AG04450 (cell line): ENCODE measurements around the gene CCDC57. TPM values are rescaled to one million over a fixed set of nuclear protein-coding genes. Genes with fewer than 3 reads are reported as not detected.

Experiments
- CTCF ChIA-PET: fragments of 300-600, 350-600 bp; formaldehyde crosslinking; extraction: SDS; loops from one replicate; lab custom pipeline; 2022; ENCODE audit warnings: antibody characterized with exemption, inconsistent platforms; lab: Charles Lee
- POLR2A ChIA-PET: fragments of 350-600 bp; formaldehyde crosslinking; extraction: SDS; loops from one replicate; lab custom pipeline; 2021; ENCODE audit warnings: antibody characterized with exemption, inconsistent platforms; lab: Yijun Ruan, JAX
- DNase-seq: peaks from one replicate; pipeline ENCODE4 v3.0.0-alpha.2; 2011; ENCODE audit warnings: low read depth, low spot score
- H3K27ac ChIP-seq: one replicate; pipeline ENCODE4 v1.5.1; 2012; ENCODE audit warnings: low read depth, low read length, control low read depth
- H3K27me3 ChIP-seq: one replicate; pipeline ENCODE4 v1.6.0; 2012; ENCODE audit warnings: low read length; ENCODE audit not compliant: control insufficient read depth, insufficient read depth
- H3K4me3 ChIP-seq: 2 replicates; pipeline ENCODE4 v1.5.1; 2011; ENCODE audit warnings: mild to moderate bottlenecking, low read depth, low read length, control low read depth
- H3K9me3 ChIP-seq: 2 replicates; pipeline ENCODE4 v1.5.1; 2012; ENCODE audit warnings: low read length; ENCODE audit not compliant: control insufficient read depth, insufficient read depth
- polyA plus RNA-seq: library from polyadenylated mRNA; depleted of rRNA; stranded (reverse); fragments of >200 nt; gene quantifications from 2 replicates; pipeline ENCODE4 v1.2.3, GENCODE V29; 2011
- TF ChIP-seq, protein P1 (sequence below): IDR thresholded peaks from 2 replicates; pipeline ENCODE4 v1.5.1; 2011; ENCODE audit warnings: low read depth, low read length, control low read depth, inconsistent platforms

CCDC57 gene
- polyA plus RNA-seq, 1 experiment = 11.1 TPM

DNA sequence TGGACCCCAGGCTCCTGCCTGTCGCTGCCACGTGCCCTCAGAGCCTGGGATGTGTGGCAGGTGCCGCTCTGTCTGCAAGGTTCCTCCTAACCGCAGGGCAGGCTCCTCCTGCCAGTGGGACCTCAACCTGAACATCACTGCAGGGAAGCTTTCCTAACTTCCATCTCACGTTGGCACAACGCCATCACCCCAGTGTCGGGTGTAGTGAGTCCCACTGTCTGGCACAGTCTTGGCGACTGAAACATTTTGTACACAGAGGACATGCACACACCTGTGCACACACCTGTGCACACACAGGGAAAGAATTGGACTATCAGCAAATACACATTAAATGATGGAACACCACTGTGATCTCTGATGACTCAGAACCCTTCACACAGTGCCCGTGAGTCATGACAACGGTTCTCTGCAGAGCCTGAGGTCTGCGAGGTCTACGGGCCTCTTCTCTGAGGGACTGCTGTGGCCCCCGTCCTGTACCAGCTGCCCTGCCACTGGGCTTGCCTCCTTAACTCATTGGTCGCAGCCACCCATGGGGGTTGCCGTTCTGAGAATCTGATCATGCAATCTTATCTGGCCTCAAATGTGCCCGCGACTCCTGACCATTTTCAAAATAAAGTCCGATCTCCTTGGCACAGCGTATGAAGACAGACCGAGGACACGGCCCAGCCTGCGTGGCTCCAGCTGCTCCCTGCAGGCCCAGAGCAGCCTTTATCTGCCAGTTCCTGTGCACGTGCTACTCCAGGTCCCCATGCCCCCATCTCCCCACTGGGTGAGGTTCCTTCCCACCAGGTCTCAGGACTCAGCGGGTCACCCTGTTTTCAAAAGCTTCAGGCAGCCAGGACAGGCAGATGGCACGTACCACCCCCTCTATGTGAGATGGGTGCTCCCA lies 7.6 kb downstream of the CCDC57 start:
- H3K9me3 ChIP-seq = no peaks in the 10 kb centered on the region
- no peaks in the 10 kb centered on the region for H3K27me3 ChIP-seq
- TF ChIP-seq, protein P1, sequence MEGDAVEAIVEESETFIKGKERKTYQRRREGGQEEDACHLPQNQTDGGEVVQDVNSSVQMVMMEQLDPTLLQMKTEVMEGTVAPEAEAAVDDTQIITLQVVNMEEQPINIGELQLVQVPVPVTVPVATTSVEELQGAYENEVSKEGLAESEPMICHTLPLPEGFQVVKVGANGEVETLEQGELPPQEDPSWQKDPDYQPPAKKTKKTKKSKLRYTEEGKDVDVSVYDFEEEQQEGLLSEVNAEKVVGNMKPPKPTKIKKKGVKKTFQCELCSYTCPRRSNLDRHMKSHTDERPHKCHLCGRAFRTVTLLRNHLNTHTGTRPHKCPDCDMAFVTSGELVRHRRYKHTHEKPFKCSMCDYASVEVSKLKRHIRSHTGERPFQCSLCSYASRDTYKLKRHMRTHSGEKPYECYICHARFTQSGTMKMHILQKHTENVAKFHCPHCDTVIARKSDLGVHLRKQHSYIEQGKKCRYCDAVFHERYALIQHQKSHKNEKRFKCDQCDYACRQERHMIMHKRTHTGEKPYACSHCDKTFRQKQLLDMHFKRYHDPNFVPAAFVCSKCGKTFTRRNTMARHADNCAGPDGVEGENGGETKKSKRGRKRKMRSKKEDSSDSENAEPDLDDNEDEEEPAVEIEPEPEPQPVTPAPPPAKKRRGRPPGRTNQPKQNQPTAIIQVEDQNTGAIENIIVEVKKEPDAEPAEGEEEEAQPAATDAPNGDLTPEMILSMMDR = no peak
- peak overlapping the region; percentile 21 for H3K27ac ChIP-seq
- CTCF ChIA-PET = interaction anchor here (0.5 to 1.4 kb wide), 4 partner anchors 11 to 297 kb away, joined by 3 to 7 read pairs (median 4); no protein-coding TSS in a partner anchor
- H3K4me3 ChIP-seq = no peak overlapping the region
- POLR2A ChIA-PET = interaction anchor here (0.7 to 1.2 kb wide), 3 partner anchors 24 to 34 kb away, joined by 3 to 10 read pairs (median 3); partner anchors contain the start of gene SLC16A3
- no peak for DNase-seq

DNA sequence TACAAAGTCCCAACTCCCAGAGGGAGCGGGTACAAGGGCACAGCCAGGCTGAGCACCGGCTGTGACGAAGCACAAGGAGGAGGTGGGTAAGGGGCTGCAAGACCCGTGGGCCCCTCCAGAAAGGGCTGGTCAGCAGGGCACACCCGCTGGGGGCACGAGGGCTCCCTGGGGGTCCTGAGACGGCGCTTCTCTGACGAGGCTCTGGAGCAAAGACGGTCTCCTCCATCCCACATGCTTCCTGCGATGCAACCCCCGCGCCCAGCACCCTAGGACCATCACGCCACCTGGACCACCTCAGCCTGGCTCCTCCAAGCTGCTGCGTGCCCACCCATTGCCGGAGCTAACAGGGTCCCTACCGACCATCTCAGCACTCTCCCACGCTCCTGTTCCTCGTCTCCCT lies 8.7 kb downstream of the CCDC57 start:
- TF ChIP-seq, protein P1 = no peak
- no peak for DNase-seq

DNA sequence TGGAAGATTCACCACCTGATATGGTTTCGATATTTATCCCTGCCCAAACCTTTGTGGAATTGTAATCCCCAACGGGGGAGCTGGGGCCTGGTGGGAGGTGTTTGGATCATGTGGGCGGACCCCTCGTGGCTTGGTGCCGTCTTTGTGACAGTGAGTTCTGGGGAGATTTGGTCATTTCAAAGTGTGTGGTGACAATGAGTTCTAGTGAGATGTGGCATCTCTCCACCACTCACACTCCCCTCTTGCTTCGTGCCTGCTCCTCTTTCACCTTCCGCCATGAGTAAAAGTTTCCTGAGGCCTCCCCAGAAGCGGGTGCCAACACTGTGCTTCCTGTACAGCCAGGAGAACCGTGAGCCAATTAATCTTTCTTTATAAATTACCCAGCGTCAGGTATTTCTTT lies 9.7 kb downstream of the CCDC57 start:
- Histone ChIP-seq H3K9me3 (no peaks in the 10 kb centered on the region), H3K4me3 (no peak overlapping the region), H3K27me3 (no peaks in the 10 kb centered on the region), H3K27ac (no peak overlapping the region)
- no peak for DNase-seq
- ChIA-PET CTCF (no interaction called here), POLR2A (no interaction called here)
- TF ChIP-seq, protein P1 = no peak

More for the DNA sequence above, 8.7 kb downstream of the CCDC57 start:
- CTCF ChIA-PET = no interaction called here
- H3K27me3 ChIP-seq = no peaks in the 10 kb centered on the region
- H3K4me3 ChIP-seq = no peak overlapping the region
- no peak overlapping the region for H3K27ac ChIP-seq
- POLR2A ChIA-PET = no interaction called here
- H3K9me3 ChIP-seq = no peaks in the 10 kb centered on the region

DNA sequence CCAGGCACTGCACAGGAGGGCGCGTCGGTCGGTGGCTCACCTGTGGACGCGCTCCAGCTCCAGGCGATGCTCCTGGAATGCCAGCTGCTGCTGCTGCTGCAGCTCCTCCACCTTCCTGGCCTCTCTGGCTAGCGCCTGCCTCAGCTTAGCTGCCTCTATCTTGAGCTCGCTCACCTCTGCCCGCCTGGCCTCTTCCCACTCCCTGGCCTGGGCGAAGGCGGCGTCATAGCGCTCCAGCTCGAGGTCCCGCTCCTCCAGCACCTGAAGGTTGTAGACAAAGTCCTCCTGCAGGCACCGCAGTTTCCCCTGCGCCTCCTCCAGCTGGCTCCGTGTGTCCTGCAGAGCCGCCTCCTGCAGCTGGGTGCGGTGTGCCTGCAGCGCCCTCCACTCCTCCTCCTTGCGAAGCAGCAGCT lies 11.1 kb downstream of the CCDC57 start:
- DNase-seq = no peak
- TF ChIP-seq, protein P1 = no peak
- Histone ChIP-seq H3K9me3 (no peaks in the 10 kb centered on the region), H3K27ac (no peak overlapping the region), H3K4me3 (no peak overlapping the region), H3K27me3 (no peaks in the 10 kb centered on the region)
- ChIA-PET CTCF (no interaction called here), POLR2A (interaction anchor here (0.7 kb wide), 1 partner anchor 65 kb away, joined by 3 read pairs; no protein-coding TSS in a partner anchor)
